HEK293T (cell line): ENCODE results near the gene PBX4.

Experiments used
- CTCF ChIA-PET: fragments of 350-600 bp; formaldehyde crosslinking; extraction: SDS; loops from one replicate; lab custom pipeline; 2021; ENCODE audit warnings: antibody characterized with exemption, inconsistent platforms; lab: Yijun Ruan, JAX
- POLR2A ChIA-PET: fragments of 350-600 bp; formaldehyde crosslinking; extraction: SDS; loops from one replicate; lab custom pipeline; 2020; ENCODE audit warnings: antibody characterized with exemption, inconsistent platforms; lab: Yijun Ruan, JAX
- DNase-seq: peaks from one replicate; pipeline ENCODE4 v3.0.0; 2012; ENCODE audit warnings: mixed read lengths; ENCODE audit errors: extremely low spot score
- ARNT ChIP-seq: fragments of 450-650 bp; IDR thresholded peaks from 2 replicates; pipeline ENCODE4 v1.6.1; 2017; ENCODE audit warnings: mild to moderate bottlenecking
- BHLHE40 ChIP-seq: fragments of 450-650 bp; IDR thresholded peaks from 2 replicates; pipeline ENCODE4 v1.6.1; 2016; ENCODE audit warnings: mild to moderate bottlenecking, moderate library complexity, borderline replicate concordance
- CTBP1 ChIP-seq: fragments of 450-650 bp; IDR thresholded peaks from 2 replicates; pipeline ENCODE4 v1.6.1; 2016; ENCODE audit warnings: borderline replicate concordance
- ELF4 ChIP-seq: fragments of 450-650 bp; IDR thresholded peaks from 2 replicates; pipeline ENCODE4 v1.6.1; 2017; ENCODE audit warnings: antibody characterized with exemption
- FOXA1 ChIP-seq: fragments of 450-650 bp; IDR thresholded peaks from 2 replicates; pipeline ENCODE4 v1.6.1; 2016; ENCODE audit warnings: mild to moderate bottlenecking
- FOXK2 ChIP-seq: fragments of 450-650 bp; IDR thresholded peaks from 2 replicates; pipeline ENCODE4 v1.6.1; 2016; ENCODE audit warnings: mild to moderate bottlenecking
- FOXM1 ChIP-seq: fragments of 450-650 bp; IDR thresholded peaks from 2 replicates; pipeline ENCODE4 v1.6.1; 2017; ENCODE audit warnings: mild to moderate bottlenecking, borderline replicate concordance
- HDGF ChIP-seq: fragments of 450-650 bp; IDR thresholded peaks from 2 replicates; pipeline ENCODE4 v1.6.1; 2017; ENCODE audit warnings: antibody characterized with exemption, borderline replicate concordance
- L3MBTL2 ChIP-seq: fragments of 450-650 bp; conservative IDR thresholded peaks from 2 replicates; pipeline ENCODE4 v1.6.1; 2016; ENCODE audit warnings: mild to moderate bottlenecking
- LEF1 ChIP-seq: fragments of 450-650 bp; IDR thresholded peaks from 2 replicates; pipeline ENCODE4 v1.6.1; 2017; ENCODE audit warnings: mild to moderate bottlenecking, borderline replicate concordance
- NFRKB ChIP-seq: fragments of 450-650 bp; IDR thresholded peaks from 2 replicates; pipeline ENCODE4 v1.6.1; 2016; ENCODE audit warnings: mild to moderate bottlenecking, moderate library complexity
- PKNOX1 ChIP-seq: fragments of 450-650 bp; IDR thresholded peaks from 2 replicates; pipeline ENCODE4 v1.6.1; 2016
- SP1 ChIP-seq: fragments of 450-650 bp; IDR thresholded peaks from 2 replicates; pipeline ENCODE4 v1.6.1; 2017
- SUZ12 ChIP-seq: fragments of 450-650 bp; IDR thresholded peaks from 2 replicates; pipeline ENCODE4 v1.6.1; 2016; ENCODE audit warnings: mild to moderate bottlenecking
- TARDBP ChIP-seq: fragments of 450-650 bp; IDR thresholded peaks from 2 replicates; pipeline ENCODE4 v1.6.1; 2016
- ZNF384 ChIP-seq: fragments of 450-650 bp; IDR thresholded peaks from 2 replicates; pipeline ENCODE4 v1.6.1; 2016

Gene PBX4

GRCh38 chr19:19568802-19569756 is 49.4 kb downstream of the PBX4 start:
- CTCF ChIA-PET = interaction anchor here (1.7 kb wide), 1 partner anchor 15 kb away, joined by 8 read pairs; no protein-coding TSS in a partner anchor
- no peak for TF ChIP-seq FOXK2
- no peak for TF ChIP-seq L3MBTL2
- TF ChIP-seq SUZ12 = no peak
- no peak for TF ChIP-seq HDGF
- TF ChIP-seq ZNF384 = no peak
- no peak for TF ChIP-seq ARNT
- no peak for TF ChIP-seq CTBP1
- TF ChIP-seq FOXA1 = no peak
- TF ChIP-seq LEF1 = no peak
- TF ChIP-seq ELF4 = no peak

GRCh38 chr19:19567391-19567790 is 51.1 kb downstream of the PBX4 start:
- ChIA-PET POLR2A (no interaction called here), CTCF (no interaction called here)
- no peak for DNase-seq
- TF ChIP-seq FOXK2 (no peak), NFRKB (no peak), CTBP1 (no peak), HDGF (no peak), BHLHE40 (no peak), FOXM1 (no peak)

More at GRCh38 chr19:19568802-19569756, 49.4 kb downstream of the PBX4 start:
- no peak for DNase-seq
- POLR2A ChIA-PET = no interaction called here

GRCh38 chr19:19566306-19566705 is 52.2 kb downstream of the PBX4 start:
- DNase-seq = no peak
- POLR2A ChIA-PET = no interaction called here
- CTCF ChIA-PET = no interaction called here

GRCh38 chr19:19563348-19563848 is 55.1 kb downstream of the PBX4 start:
- no peak for TF ChIP-seq ELF4
- no peak for TF ChIP-seq FOXA1
- TF ChIP-seq L3MBTL2 = no peak
- TF ChIP-seq NFRKB = no peak
- TF ChIP-seq FOXM1 = no peak
- no peak for TF ChIP-seq FOXK2
- no peak for TF ChIP-seq ZNF384
- TF ChIP-seq HDGF = no peak
- TF ChIP-seq BHLHE40 = no peak
- no peak for TF ChIP-seq LEF1
- no peak for TF ChIP-seq PKNOX1
- no peak for TF ChIP-seq TARDBP
- TF ChIP-seq SUZ12 = no peak
- TF ChIP-seq CTBP1 = no peak
- TF ChIP-seq SP1 = no peak
- TF ChIP-seq ARNT = no peak
- ChIA-PET POLR2A (no interaction called here), CTCF (interaction anchor here (1.6 kb wide), 1 partner anchor 9 kb away, joined by 4 read pairs; no protein-coding TSS in a partner anchor)
- DNase-seq = no peak

More at GRCh38 chr19:19566306-19566705, 52.2 kb downstream of the PBX4 start:
- TF ChIP-seq FOXA1 (no peak), TARDBP (no peak), SP1 (no peak), HDGF (no peak), SUZ12 (no peak)

GRCh38 chr19:19562665-19563347 is 55.7 kb downstream of the PBX4 start:
- TF ChIP-seq SUZ12 (no peak), FOXK2 (no peak), FOXM1 (no peak), ELF4 (no peak), ZNF384 (no peak), CTBP1 (no peak), NFRKB (no peak), ARNT (no peak), PKNOX1 (no peak), SP1 (no peak), BHLHE40 (no peak), TARDBP (no peak), L3MBTL2 (no peak)
- CTCF ChIA-PET = interaction anchor here (1.6 kb wide), 1 partner anchor 8 kb away, joined by 4 read pairs; no protein-coding TSS in a partner anchor
- DNase-seq = no peak
- POLR2A ChIA-PET = no interaction called here

- ChIA-PET CTCF (interaction anchor here (0.6 to 1.6 kb wide), 3 partner anchors 8 to 48 kb away, joined by 3 to 4 read pairs (median 4); no protein-coding TSS in a partner anchor), POLR2A (no interaction called here)
- TF ChIP-seq NFRKB = no peak
- TF ChIP-seq ZNF384 = no peak
- no peak for DNase-seq
Measured at GRCh38 chr19:19561946-19562664, 56.4 kb downstream of the PBX4 start.
